Measurements from ENCODE around the gene OR8G1. TPM values are rescaled to one million over a fixed set of nuclear protein-coding genes. Genes with fewer than 3 reads are reported as not detected.
"Not testable (repeated sequence)": the region's sequence is repeated elsewhere in the genome, so short reads cannot be mapped to it uniquely, and the experiment has no call there.

The OR8G1 gene
- total RNA-seq, 1 experiment from 2014 or later, result not detected

- Histone ChIP-seq H3K4me1 (no peaks in the 10 kb centered on the region), H3K27me3 (replicated peaks; ENCODE audit: control insufficient read depth, insufficient read depth, low read length) (no peaks in the 10 kb centered on the region), H3K36me3 (ENCODE audit: control insufficient read depth, insufficient read depth, low read length) (no peaks in the 10 kb centered on the region), H3K4me3 (ENCODE audit: low read depth, low read length) (no peak overlapping the region), H3K9me3 (no peaks in the 10 kb centered on the region)
- DNase-seq, result no peak
- Mint-ChIP-seq H3K4me1 (ENCODE audit: low read depth, unreplicated experiment) (no peaks in the 10 kb centered on the region), H3K4me3 (ENCODE audit: unreplicated experiment) (no peak overlapping the region), H3K36me3 (ENCODE audit: insufficient read depth, unreplicated experiment) (no peaks in the 10 kb centered on the region), H3K27me3 (ENCODE audit: insufficient read depth, unreplicated experiment) (peaks cover 16% of the 10 kb centered on the region), H3K27ac (ENCODE audit: unreplicated experiment) (no peak overlapping the region), H3K9me3 (ENCODE audit: unreplicated experiment) (no peaks in the 10 kb centered on the region)
- CTCF ChIA-PET, result no interaction called here
- no TSS peak for BruUV-seq (replicated peaks)
- POLR2A ChIA-PET, result no interaction called here
- intact Hi-C loops (cut with micrococcal nuclease; ENCODE audit: unreplicated experiment), result no loop called here
- TF ChIP-seq, protein P1, sequence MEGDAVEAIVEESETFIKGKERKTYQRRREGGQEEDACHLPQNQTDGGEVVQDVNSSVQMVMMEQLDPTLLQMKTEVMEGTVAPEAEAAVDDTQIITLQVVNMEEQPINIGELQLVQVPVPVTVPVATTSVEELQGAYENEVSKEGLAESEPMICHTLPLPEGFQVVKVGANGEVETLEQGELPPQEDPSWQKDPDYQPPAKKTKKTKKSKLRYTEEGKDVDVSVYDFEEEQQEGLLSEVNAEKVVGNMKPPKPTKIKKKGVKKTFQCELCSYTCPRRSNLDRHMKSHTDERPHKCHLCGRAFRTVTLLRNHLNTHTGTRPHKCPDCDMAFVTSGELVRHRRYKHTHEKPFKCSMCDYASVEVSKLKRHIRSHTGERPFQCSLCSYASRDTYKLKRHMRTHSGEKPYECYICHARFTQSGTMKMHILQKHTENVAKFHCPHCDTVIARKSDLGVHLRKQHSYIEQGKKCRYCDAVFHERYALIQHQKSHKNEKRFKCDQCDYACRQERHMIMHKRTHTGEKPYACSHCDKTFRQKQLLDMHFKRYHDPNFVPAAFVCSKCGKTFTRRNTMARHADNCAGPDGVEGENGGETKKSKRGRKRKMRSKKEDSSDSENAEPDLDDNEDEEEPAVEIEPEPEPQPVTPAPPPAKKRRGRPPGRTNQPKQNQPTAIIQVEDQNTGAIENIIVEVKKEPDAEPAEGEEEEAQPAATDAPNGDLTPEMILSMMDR (IDR thresholded peaks at IDR 0.05; ENCODE audit: insufficient read depth in 1 of 2, low read depth in 1 of 2, low read length in 1 of 2, severe bottlenecking in 1 of 2, unreplicated experiment in 1 of 2), result no peak
Observed at GRCh38 chr11:124225471-124225870, 15.4 kb upstream of the OR8G1 start.

- DNase-seq, result no peak
- Histone ChIP-seq H3K4me3 (ENCODE audit: low read depth, low read length) (no peak overlapping the region), H3K9me3 (no peaks in the 10 kb centered on the region), H3K27me3 (replicated peaks; ENCODE audit: control insufficient read depth, insufficient read depth, low read length) (no peaks in the 10 kb centered on the region), H3K36me3 (ENCODE audit: control insufficient read depth, insufficient read depth, low read length) (no peaks in the 10 kb centered on the region), H3K4me1 (no peaks in the 10 kb centered on the region)
- intact Hi-C loops (cut with micrococcal nuclease; ENCODE audit: unreplicated experiment), result no loop called here
- ChIA-PET CTCF (no interaction called here), POLR2A (no interaction called here)
- BruUV-seq (replicated peaks), result no TSS peak
- no peak overlapping the region for H3K27ac Mint-ChIP-seq (ENCODE audit: unreplicated experiment)
- peaks cover under 1% of the 10 kb centered on the region for H3K27me3 Mint-ChIP-seq (ENCODE audit: insufficient read depth, unreplicated experiment)
- no peaks in the 10 kb centered on the region for H3K36me3 Mint-ChIP-seq (ENCODE audit: insufficient read depth, unreplicated experiment)
- TF ChIP-seq, protein P1 (IDR thresholded peaks at IDR 0.05; ENCODE audit: insufficient read depth in 1 of 2, low read depth in 1 of 2, low read length in 1 of 2, severe bottlenecking in 1 of 2, unreplicated experiment in 1 of 2), result no peak
- H3K4me3 Mint-ChIP-seq (ENCODE audit: unreplicated experiment), result no peak overlapping the region
- H3K4me1 Mint-ChIP-seq (ENCODE audit: low read depth, unreplicated experiment), result no peaks in the 10 kb centered on the region
- H3K9me3 Mint-ChIP-seq (ENCODE audit: unreplicated experiment), result no peaks in the 10 kb centered on the region
Observed at GRCh38 chr11:124233376-124233775, 7.5 kb upstream of the OR8G1 start.

DNA sequence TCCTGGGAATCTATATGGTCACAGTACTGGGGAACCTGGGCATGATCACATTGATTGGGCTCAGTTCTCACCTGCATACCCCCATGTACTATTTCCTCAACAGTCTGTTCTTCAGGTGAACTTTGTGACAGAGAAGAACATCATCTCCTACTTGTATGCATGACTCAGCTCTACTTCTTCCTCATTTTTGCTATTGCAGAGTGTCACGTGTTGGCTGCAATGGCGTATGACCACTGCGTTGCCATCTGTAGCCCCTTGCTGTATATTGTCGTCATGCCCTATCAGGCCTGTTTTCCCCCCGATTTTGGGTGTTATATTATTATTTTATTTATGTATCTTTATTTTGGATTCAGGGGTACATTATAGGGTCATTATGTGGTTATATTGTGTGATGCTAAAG is 2.4 kb upstream of the OR8G1 start:
- Mint-ChIP-seq H3K4me3 (ENCODE audit: unreplicated experiment) (no peak overlapping the region), H3K36me3 (ENCODE audit: insufficient read depth, unreplicated experiment) (no peaks in the 10 kb centered on the region), H3K27me3 (ENCODE audit: insufficient read depth, unreplicated experiment) (peaks cover 6% of the 10 kb centered on the region), H3K4me1 (ENCODE audit: low read depth, unreplicated experiment) (no peaks in the 10 kb centered on the region), H3K9me3 (ENCODE audit: unreplicated experiment) (no peaks in the 10 kb centered on the region), H3K27ac (ENCODE audit: unreplicated experiment) (no peak overlapping the region)
- TF ChIP-seq, protein P1 (IDR thresholded peaks at IDR 0.05; ENCODE audit: insufficient read depth in 1 of 2, low read depth in 1 of 2, low read length in 1 of 2, severe bottlenecking in 1 of 2, unreplicated experiment in 1 of 2), result no peak
- intact Hi-C loops (cut with micrococcal nuclease; ENCODE audit: unreplicated experiment), result no loop called here
- ChIA-PET CTCF (no interaction called here), POLR2A (no interaction called here)
- no peaks in the 10 kb centered on the region for H3K4me1 ChIP-seq
- no peak overlapping the region for H3K4me3 ChIP-seq (ENCODE audit: low read depth, low read length)
- H3K36me3 ChIP-seq (ENCODE audit: control insufficient read depth, insufficient read depth, low read length), result no peaks in the 10 kb centered on the region
- no TSS peak for BruUV-seq (replicated peaks)
- no peak for DNase-seq
- H3K9me3 ChIP-seq, result no peaks in the 10 kb centered on the region
- H3K27me3 ChIP-seq (replicated peaks; ENCODE audit: control insufficient read depth, insufficient read depth, low read length), result no peaks in the 10 kb centered on the region

- CTCF ChIA-PET; H3K4me3 Mint-ChIP-seq (ENCODE audit: unreplicated experiment); H3K36me3 ChIP-seq (ENCODE audit: control insufficient read depth, insufficient read depth, low read length); POLR2A ChIA-PET; H3K27me3 ChIP-seq (replicated peaks; ENCODE audit: control insufficient read depth, insufficient read depth, low read length); DNase-seq; intact Hi-C loops (cut with micrococcal nuclease; ENCODE audit: unreplicated experiment); H3K27me3 Mint-ChIP-seq (ENCODE audit: insufficient read depth, unreplicated experiment); H3K9me3 ChIP-seq; H3K9me3 Mint-ChIP-seq (ENCODE audit: unreplicated experiment); H3K4me1 Mint-ChIP-seq (ENCODE audit: low read depth, unreplicated experiment); H3K36me3 Mint-ChIP-seq (ENCODE audit: insufficient read depth, unreplicated experiment); H3K4me1 ChIP-seq; H3K4me3 ChIP-seq (ENCODE audit: low read depth, low read length); H3K27ac Mint-ChIP-seq (ENCODE audit: unreplicated experiment); BruUV-seq (replicated peaks): not testable (repeated sequence)
Observed at GRCh38 chr11:124249869-124250268, 9.0 kb downstream of the OR8G1 start.

Measured in Caco-2 (cell line).